T-cell (primary cell): ENCODE results near the gene CCL20. TPM values are rescaled to one million over a fixed set of nuclear protein-coding genes. Genes with fewer than 3 reads are reported as not detected.

Experiments used
- ATAC-seq, 4 experiments: fragments of 200-7000 bp in 3 of 4; fragments of 150-1000 bp in 1 of 4; cut with Tn5 transposase; replicated peaks in 1 of 4; 1 replicate in 3 of 4; 2 replicates in 1 of 4; pipeline ENCODE4 v1.10.0; 2021; ENCODE audit warnings: moderate library complexity in 3 of 4, mild to moderate bottlenecking in 2 of 4, moderate number of reproducible peaks in 1 of 4
- CTCF ChIA-PET, 2 donors: fragments of 300-600 bp; sonication (Branson Sonifier 250); formaldehyde crosslinking; loops; one replicate each; lab custom pipeline; 2022; ENCODE audit warnings: antibody characterized with exemption in 2 of 2; lab: Charles Lee
- POLR2A ChIA-PET, 2 donors: fragments of 300-600 bp; sonication (Branson Sonifier 250); formaldehyde crosslinking; loops; one replicate each; lab custom pipeline; 2022; ENCODE audit warnings: antibody characterized with exemption in 2 of 2; lab: Charles Lee
- DNase-seq, 35 experiments: peaks; one replicate each; pipeline versions ENCODE4 v3.0.0 to v3.0.0-alpha.2; 2013 to 2023
- H3K27ac ChIP-seq: one replicate; pipeline ENCODE4 v1.5.1; 2013; ENCODE audit warnings: low read length
- H3K27me3 ChIP-seq, 2 experiments: replicated peaks in 1 of 2; 1 replicate in 1 of 2; 2 replicates in 1 of 2; pipeline versions ENCODE4 v1.6.1 to v1.7.0; 2013; ENCODE audit warnings: low read length in 1 of 2, mixed read lengths in 1 of 2; ENCODE audit not compliant: control insufficient read depth in 2 of 2, insufficient read depth in 2 of 2; ENCODE audit errors: extremely low read depth in 1 of 2
- H3K36me3 ChIP-seq, 2 donors: 1 replicate in 1 of 2; 2 replicates in 1 of 2; pipeline versions ENCODE4 v1.6.1 to v1.7.0; 2013; ENCODE audit warnings: low read length in 1 of 2; ENCODE audit not compliant: control insufficient read depth in 2 of 2, insufficient read depth in 1 of 2; ENCODE audit errors: extremely low read depth in 1 of 2
- H3K4me1 ChIP-seq, 2 experiments: 1 replicate in 1 of 2; 2 replicates in 1 of 2; pipeline versions ENCODE4 v1.6.1 to v1.7.0; 2013; ENCODE audit warnings: low read length in 2 of 2, mixed read lengths in 1 of 2; ENCODE audit not compliant: insufficient read depth in 2 of 2, control insufficient read depth in 1 of 2; ENCODE audit errors: extremely low read depth in 1 of 2
- H3K4me3 ChIP-seq, 2 donors: 1 replicate in 1 of 2; 2 replicates in 1 of 2; pipeline versions ENCODE4 v1.5.1 to v1.7.0; 2013; ENCODE audit warnings: mild to moderate bottlenecking in 2 of 2, low read length in 1 of 2, moderate library complexity in 1 of 2; ENCODE audit not compliant: control insufficient read depth in 1 of 2; ENCODE audit errors: extremely low read depth in 1 of 2
- H3K9me3 ChIP-seq: 2 replicates; pipeline ENCODE4 v1.7.0; 2013
- H3K27ac Mint-ChIP-seq, 2 donors: one replicate each; pipeline ENCODE4 v1.8.0; 2020 to 2021; ENCODE audit warnings: mild to moderate bottlenecking in 2 of 2, mixed read lengths in 2 of 2
- H3K27me3 Mint-ChIP-seq, 2 donors: one replicate each; pipeline ENCODE4 v1.8.0; 2021 to 2022; ENCODE audit warnings: mixed read lengths in 2 of 2
- H3K36me3 Mint-ChIP-seq: one replicate; pipeline ENCODE4 v1.8.0; 2021; ENCODE audit warnings: mixed read lengths
- H3K4me1 Mint-ChIP-seq, 3 donors: one replicate each; pipeline ENCODE4 v1.8.0; 2020 to 2022; ENCODE audit warnings: mixed read lengths in 3 of 3, mild to moderate bottlenecking in 1 of 3
- H3K4me3 Mint-ChIP-seq, 3 donors: one replicate each; pipeline ENCODE4 v1.8.0; 2020 to 2022; ENCODE audit warnings: mild to moderate bottlenecking in 3 of 3, mixed read lengths in 3 of 3, moderate library complexity in 3 of 3
- H3K9me3 Mint-ChIP-seq, 3 donors: one replicate each; pipeline ENCODE4 v1.8.0; 2020 to 2022; ENCODE audit warnings: mixed read lengths in 3 of 3
- WGBS: methylation state at CpG from one replicate; pipeline ENCODE4 v1.1.5; 2013; ENCODE audit warnings: missing lambda C conversion rate; ENCODE audit not compliant: insufficient coverage; 5-methylcytosine and 5-hydroxymethylcytosine counted together
- total RNA-seq, 35 experiments: library from RNA in 6 of 35; stranded (reverse) in 6 of 35; fragments of 120-200 nt in 1 of 35; gene quantifications; one replicate each; pipeline versions ENCODE4 v1.2.1 to v1.2.4 and lab custom pipeline; 2013 to 2026

The CCL20 gene
- total RNA-seq, 5 donors from 2014 or later (not counting 1 experiment from before 2014, with no cell fraction given), result 1.8 to 3.0 (median 1.9) TPM; not detected in 2

- Histone ChIP-seq H3K36me3 (no peaks in the 10 kb centered on the region), H3K4me3 (no peak overlapping the region), H3K4me1 (no peaks in the 10 kb centered on the region), H3K9me3 (no peaks in the 10 kb centered on the region), H3K27me3 (peaks cover 0 to 2% of the 10 kb centered on the region in 2 experiments), H3K27ac (no peak overlapping the region)
- ChIA-PET CTCF (interaction anchor here in 1 of 2 donors (0.9 to 1.3 kb wide), 8 partner anchors 9 to 204 kb away, joined by 3 to 10 read pairs (median 4); partner anchors contain the start of gene DAW1), POLR2A (interaction anchor here in 1 of 2 donors (0.6 kb wide), 1 partner anchor 68 kb away, joined by 3 read pairs; no protein-coding TSS in a partner anchor)
- DNase-seq, result peak in 4 of 35 experiments; percentile 6 to 64 (median 14)
- 8% methylated on average over 2 of the region's 8 CpGs for WGBS
- peaks cover 0 to 7% of the 10 kb centered on the region in 2 donors for H3K27me3 Mint-ChIP-seq
- H3K27ac Mint-ChIP-seq, result no peak overlapping the region
- no peaks in the 10 kb centered on the region for H3K9me3 Mint-ChIP-seq
- no peaks in the 10 kb centered on the region for H3K4me1 Mint-ChIP-seq
- no peak for ATAC-seq
- H3K36me3 Mint-ChIP-seq, result no peaks in the 10 kb centered on the region
- no peak overlapping the region for H3K4me3 Mint-ChIP-seq
These were observed 48.6 kb downstream of the CCL20 start for GRCh38 chr2:227862227-227862740.

GRCh38 chr2:227862741-227863588 lies 49.3 kb downstream of the CCL20 start:
- Histone ChIP-seq H3K36me3 (no peaks in the 10 kb centered on the region), H3K4me1 (no peaks in the 10 kb centered on the region), H3K4me3 (no peak overlapping the region), H3K27me3 (peaks cover 0 to 2% of the 10 kb centered on the region in 2 experiments), H3K27ac (no peak overlapping the region), H3K9me3 (no peaks in the 10 kb centered on the region)
- no peaks in the 10 kb centered on the region for H3K4me1 Mint-ChIP-seq
- H3K27ac Mint-ChIP-seq, result no peak overlapping the region
- peaks cover 0 to 7% of the 10 kb centered on the region in 2 donors for H3K27me3 Mint-ChIP-seq
- H3K36me3 Mint-ChIP-seq, result no peaks in the 10 kb centered on the region
- WGBS, result 78% methylated on average over 6 of the region's 7 CpGs
- ChIA-PET POLR2A (interaction anchor here in 1 of 2 donors (0.6 kb wide), 1 partner anchor 69 kb away, joined by 3 read pairs; no protein-coding TSS in a partner anchor), CTCF (interaction anchor here (0.5 to 1.3 kb wide), 8 partner anchors 8 to 205 kb away, joined by 3 to 11 read pairs (median 4); partner anchors contain the start of gene DAW1 (in 1 of the 2))
- ATAC-seq, result no peak
- no peak overlapping the region for H3K4me3 Mint-ChIP-seq
- no peak for DNase-seq
- no peaks in the 10 kb centered on the region for H3K9me3 Mint-ChIP-seq

- H3K9me3 Mint-ChIP-seq, result no peaks in the 10 kb centered on the region
- no peaks in the 10 kb centered on the region for H3K36me3 ChIP-seq
- no peak overlapping the region for H3K27ac Mint-ChIP-seq
- no peak overlapping the region for H3K4me3 Mint-ChIP-seq
- H3K4me3 ChIP-seq, result no peak overlapping the region
- H3K4me1 Mint-ChIP-seq, result no peaks in the 10 kb centered on the region
- WGBS, result 73% methylated on average over 7 of the region's 9 CpGs
- no peak for ATAC-seq
- H3K9me3 ChIP-seq, result no peaks in the 10 kb centered on the region
- no peaks in the 10 kb centered on the region for H3K36me3 Mint-ChIP-seq
- CTCF ChIA-PET, result no interaction called here
- peaks cover 0 to 2% of the 10 kb centered on the region in 2 experiments for H3K27me3 ChIP-seq
- no peak overlapping the region for H3K27ac ChIP-seq
- POLR2A ChIA-PET, result no interaction called here
- no peaks in the 10 kb centered on the region for H3K4me1 ChIP-seq
- peaks cover 3 to 13% of the 10 kb centered on the region in 2 donors for H3K27me3 Mint-ChIP-seq
- DNase-seq, result no peak
These were observed 50.6 kb downstream of the CCL20 start for GRCh38 chr2:227864161-227864756.

GRCh38 chr2:227865291-227865690 lies 51.6 kb downstream of the CCL20 start:
- DNase-seq, result no peak
- POLR2A ChIA-PET, result no interaction called here
- H3K27me3 Mint-ChIP-seq, result peaks cover 8 to 22% of the 10 kb centered on the region in 2 donors
- 77% methylated on average over 3 of the region's 4 CpGs for WGBS
- CTCF ChIA-PET, result no interaction called here
- Histone ChIP-seq H3K36me3 (no peaks in the 10 kb centered on the region), H3K27me3 (no peaks in the 10 kb centered on the region), H3K27ac (no peak overlapping the region), H3K9me3 (no peaks in the 10 kb centered on the region), H3K4me1 (no peaks in the 10 kb centered on the region), H3K4me3 (no peak overlapping the region)
- H3K4me3 Mint-ChIP-seq, result no peak overlapping the region
- no peaks in the 10 kb centered on the region for H3K4me1 Mint-ChIP-seq
- no peak overlapping the region for H3K27ac Mint-ChIP-seq
- H3K9me3 Mint-ChIP-seq, result no peaks in the 10 kb centered on the region
- H3K36me3 Mint-ChIP-seq, result no peaks in the 10 kb centered on the region
- no peak for ATAC-seq

Other genes starting within 250 kb of the CCL20 start
- not detected for gene SCYGR2, start 214.9 kb upstream of the CCL20 start, total RNA-seq
- gene SCYGR3, start 199.0 kb upstream of the CCL20 start, total RNA-seq, result not detected
- gene SCYGR4, start 196.3 kb upstream of the CCL20 start, total RNA-seq, result not detected
- gene SCYGR5, start 147.0 kb upstream of the CCL20 start, total RNA-seq, result not detected
- gene SLC19A3, start 95.8 kb upstream of the CCL20 start, total RNA-seq, result under 1 TPM in 1 of 5 donors, not detected in 4; 0.15 TPM
- not detected for gene SCYGR6, start 89.1 kb upstream of the CCL20 start, total RNA-seq
- not detected for gene SCYGR7, start 85.5 kb upstream of the CCL20 start, total RNA-seq
- gene SCYGR8, start 67.9 kb upstream of the CCL20 start, total RNA-seq, result not detected
- not detected for gene DAW1, start 57.8 kb downstream of the CCL20 start, total RNA-seq